ENCODE results near the gene SRPK2. TPM values are rescaled to one million over a fixed set of nuclear protein-coding genes. Genes with fewer than 3 reads are reported as not detected.

The SRPK2 gene
- total RNA-seq, 1 experiment from 2014 or later = 69.7 TPM

DNA sequence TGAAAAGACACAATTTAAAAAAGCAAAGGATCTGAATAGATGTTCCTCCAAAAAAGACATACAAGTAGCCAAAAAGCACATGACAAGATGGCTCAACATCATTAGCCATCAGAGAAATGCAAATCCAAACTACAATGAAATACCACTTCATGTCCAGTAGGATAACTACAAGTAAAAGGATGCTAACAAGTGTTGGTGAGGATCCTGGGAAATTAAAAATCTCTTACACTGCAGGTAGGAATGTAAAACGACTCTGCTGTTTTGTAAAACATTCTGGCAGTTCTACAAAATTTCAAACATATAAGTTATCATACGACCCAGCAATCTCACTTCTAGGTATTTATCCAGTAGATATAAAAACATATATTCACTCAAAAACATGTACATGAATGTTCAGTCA is 161.3 kb downstream of the SRPK2 start:
- DNase-seq = no peak
- Histone ChIP-seq H3K36me3 (no peaks in the 10 kb centered on the region), H3K4me3 (no peak overlapping the region), H3K27me3 (no peaks in the 10 kb centered on the region), H3K27ac (no peak overlapping the region), H3K9me3 (replicated peaks) (no peaks in the 10 kb centered on the region), H3K4me1 (peaks cover 38% of the 10 kb centered on the region)

DNA sequence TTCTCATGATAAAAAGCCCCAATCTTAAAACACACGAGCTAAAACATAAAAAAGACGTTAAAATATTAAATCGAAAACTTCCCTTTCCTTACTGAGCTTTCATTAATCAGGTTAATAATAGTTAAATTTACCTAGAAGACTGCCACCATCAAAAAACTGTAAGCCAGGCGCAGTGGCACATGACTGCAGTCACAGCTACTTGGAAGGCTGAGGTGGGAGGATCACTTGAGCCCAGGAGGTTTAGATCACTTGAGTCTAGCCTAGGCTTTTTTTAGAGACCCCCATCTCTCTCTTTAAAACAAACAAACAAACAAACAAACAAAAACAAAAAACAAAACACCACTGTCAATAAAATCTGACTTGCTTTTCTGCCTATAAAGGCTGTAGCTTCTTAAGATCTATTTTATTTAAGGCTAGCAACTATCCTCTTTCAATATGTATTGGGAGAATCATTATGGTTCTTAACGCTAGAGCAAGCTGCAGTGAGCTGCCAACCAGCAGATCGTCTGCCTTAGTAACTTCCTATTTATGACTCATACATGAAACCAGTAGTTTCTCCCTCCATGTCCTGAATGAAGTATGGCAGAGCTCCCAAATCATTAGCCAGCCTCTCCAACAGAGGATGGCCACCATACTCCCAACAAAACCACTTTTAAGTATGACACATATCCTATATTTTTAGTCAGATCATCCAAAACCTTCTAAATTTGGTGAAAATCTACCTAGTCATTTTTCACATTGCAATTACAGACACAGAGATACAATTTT is 163.7 kb downstream of the SRPK2 start:
- H3K27me3 ChIP-seq = no peaks in the 10 kb centered on the region
- H3K27ac ChIP-seq = no peak overlapping the region
- no peaks in the 10 kb centered on the region for H3K36me3 ChIP-seq
- H3K4me1 ChIP-seq = peaks cover 35% of the 10 kb centered on the region
- no peaks in the 10 kb centered on the region for H3K9me3 ChIP-seq (replicated peaks)
- DNase-seq = peak; percentile 35 to 58
- no peak overlapping the region for H3K4me3 ChIP-seq

DNA sequence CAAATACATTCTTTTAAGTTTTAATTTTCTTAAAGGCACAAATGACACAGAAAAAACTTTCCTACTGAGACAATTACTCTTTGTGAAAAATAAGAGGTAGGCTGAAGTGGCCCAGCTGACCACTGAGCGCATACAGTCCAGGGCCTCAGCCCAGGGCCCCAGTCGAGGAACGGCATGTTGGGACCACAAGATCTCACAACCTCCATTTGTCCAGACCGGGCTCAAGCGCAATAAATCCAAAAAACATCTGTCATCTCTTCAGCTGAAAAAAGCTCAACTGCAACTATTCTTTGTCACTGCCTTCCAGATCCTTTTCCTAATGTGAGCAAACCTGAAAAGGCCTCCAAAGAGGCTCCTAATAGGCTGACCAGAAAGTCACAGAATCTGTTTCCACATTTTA is 165.8 kb downstream of the SRPK2 start:
- H3K4me1 ChIP-seq = peaks cover 31% of the 10 kb centered on the region
- no peaks in the 10 kb centered on the region for H3K9me3 ChIP-seq (replicated peaks)
- H3K4me3 ChIP-seq = peak overlapping the region; percentile 19
- no peaks in the 10 kb centered on the region for H3K36me3 ChIP-seq
- DNase-seq = peak; percentile 64 to 82
- peak overlapping the region; percentile 35 for H3K27ac ChIP-seq
- H3K27me3 ChIP-seq = no peaks in the 10 kb centered on the region

DNA sequence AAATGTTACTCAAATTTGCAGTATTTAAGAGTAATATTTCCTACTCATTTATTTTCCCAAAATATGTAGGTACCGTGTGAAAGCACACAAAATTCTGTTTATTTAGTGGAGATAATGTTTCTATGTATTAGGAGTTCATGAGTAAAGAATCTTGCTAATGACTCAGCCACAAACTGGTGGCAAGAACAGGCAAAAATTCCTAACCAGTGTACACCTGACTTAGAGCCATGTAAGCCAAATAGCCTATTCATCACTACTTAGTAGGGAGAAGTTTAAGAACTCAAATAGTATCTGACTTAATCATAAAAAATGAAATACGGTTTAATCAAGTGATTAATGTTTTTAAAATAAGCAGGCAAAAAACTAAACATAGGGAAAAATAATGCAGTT is 169.0 kb downstream of the SRPK2 start:
- no peak for DNase-seq
- peaks cover 4% of the 10 kb centered on the region; the same call in 1 of the 2 replicates for H3K9me3 ChIP-seq (replicated peaks)
- no peak overlapping the region for H3K4me3 ChIP-seq
- H3K4me1 ChIP-seq = peaks cover 26% of the 10 kb centered on the region
- H3K27ac ChIP-seq = no peak overlapping the region
- H3K27me3 ChIP-seq = no peaks in the 10 kb centered on the region
- H3K36me3 ChIP-seq = no peaks in the 10 kb centered on the region

DNA sequence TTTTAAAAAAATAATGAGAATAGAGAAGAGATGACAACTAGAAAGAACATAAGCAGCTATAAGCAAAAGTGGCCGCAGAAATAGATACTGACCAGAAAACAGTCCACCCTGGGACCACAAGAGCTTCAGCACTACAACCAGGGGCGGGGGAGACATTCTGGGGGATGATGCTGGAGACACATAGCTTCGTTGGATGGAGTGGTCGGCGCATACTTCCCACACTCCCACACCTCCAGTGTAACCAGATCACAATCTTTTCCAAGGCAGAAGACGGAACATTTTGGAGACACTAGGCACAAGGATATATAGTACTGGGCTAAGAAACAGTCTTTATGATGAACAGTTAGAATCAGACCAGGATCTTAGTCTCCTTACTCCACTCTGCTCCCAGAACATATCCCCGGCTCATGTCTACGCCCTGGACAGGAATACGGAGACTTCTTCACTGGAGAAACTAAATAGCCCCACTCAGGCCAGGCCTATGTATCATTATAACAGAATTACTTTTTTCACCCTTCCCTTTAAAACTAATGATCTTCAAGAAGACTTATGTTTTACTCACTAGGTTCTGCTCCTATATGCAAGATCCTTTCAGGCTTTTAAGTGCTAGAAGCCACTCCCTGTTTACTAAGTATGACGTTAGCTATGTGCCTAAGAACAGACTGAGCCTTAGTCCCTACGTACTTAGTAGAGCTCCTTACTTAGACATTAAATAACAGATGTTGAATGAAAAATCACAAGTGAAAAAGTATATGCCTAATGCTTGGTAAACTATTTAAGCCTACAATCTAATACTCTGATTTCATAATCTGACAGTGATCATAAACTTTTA is 169.6 kb downstream of the SRPK2 start:
- H3K9me3 ChIP-seq (replicated peaks) = peaks cover 7% of the 10 kb centered on the region; the same call in 1 of the 2 replicates
- DNase-seq = no peak
- no peaks in the 10 kb centered on the region for H3K36me3 ChIP-seq
- no peak overlapping the region for H3K4me3 ChIP-seq
- peaks cover 24% of the 10 kb centered on the region for H3K4me1 ChIP-seq
- no peaks in the 10 kb centered on the region for H3K27me3 ChIP-seq
- H3K27ac ChIP-seq = no peak overlapping the region

DNA sequence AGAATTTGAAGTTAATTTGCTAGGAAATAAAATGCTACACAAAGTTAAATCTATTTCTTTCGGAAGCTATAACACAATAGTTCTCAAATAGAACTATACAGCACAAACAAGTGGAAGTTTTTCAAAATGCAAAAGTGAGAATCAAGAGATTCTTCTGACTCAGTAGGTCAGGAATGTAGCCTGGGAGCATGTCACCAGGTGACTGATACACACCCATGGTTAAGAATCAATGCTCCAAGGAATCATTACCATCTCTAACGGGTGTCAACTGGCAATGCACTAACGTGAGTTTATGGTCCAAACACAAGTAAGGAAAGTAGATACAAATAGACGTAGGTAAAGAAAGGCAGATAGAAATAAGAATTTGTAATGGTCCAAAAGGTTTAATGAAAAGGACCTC is 170.5 kb downstream of the SRPK2 start:
- peaks cover 16% of the 10 kb centered on the region for H3K4me1 ChIP-seq
- no peak overlapping the region for H3K27ac ChIP-seq
- DNase-seq = no peak
- H3K4me3 ChIP-seq = no peak overlapping the region
- no peaks in the 10 kb centered on the region for H3K36me3 ChIP-seq
- H3K9me3 ChIP-seq (replicated peaks) = peaks cover 7% of the 10 kb centered on the region; the same call in 1 of the 2 replicates
- H3K27me3 ChIP-seq = no peaks in the 10 kb centered on the region

DNA sequence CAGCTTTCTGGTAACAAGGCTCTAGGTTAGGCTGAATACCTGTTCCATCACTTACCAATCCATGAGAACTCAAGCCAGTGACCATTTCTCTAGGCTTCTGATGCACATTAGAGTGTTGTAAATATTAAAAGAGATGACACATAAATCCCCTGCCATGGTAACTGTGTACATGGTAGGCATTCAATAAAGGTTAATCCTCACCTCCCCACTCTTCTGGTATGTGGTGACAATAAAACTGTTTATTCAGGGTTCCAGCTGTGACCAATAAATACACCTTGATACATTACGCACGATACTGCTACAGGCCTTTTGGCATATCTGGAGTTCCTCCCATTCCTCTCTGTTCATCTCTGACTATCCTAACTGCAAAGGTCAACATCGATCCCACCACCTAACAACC is 171.9 kb downstream of the SRPK2 start:
- Histone ChIP-seq H3K9me3 (replicated peaks) (peaks cover 7% of the 10 kb centered on the region), H3K27ac (no peak overlapping the region), H3K4me1 (peaks cover 4% of the 10 kb centered on the region), H3K36me3 (no peaks in the 10 kb centered on the region), H3K4me3 (no peak overlapping the region), H3K27me3 (no peaks in the 10 kb centered on the region)
- no peak for DNase-seq

DNA sequence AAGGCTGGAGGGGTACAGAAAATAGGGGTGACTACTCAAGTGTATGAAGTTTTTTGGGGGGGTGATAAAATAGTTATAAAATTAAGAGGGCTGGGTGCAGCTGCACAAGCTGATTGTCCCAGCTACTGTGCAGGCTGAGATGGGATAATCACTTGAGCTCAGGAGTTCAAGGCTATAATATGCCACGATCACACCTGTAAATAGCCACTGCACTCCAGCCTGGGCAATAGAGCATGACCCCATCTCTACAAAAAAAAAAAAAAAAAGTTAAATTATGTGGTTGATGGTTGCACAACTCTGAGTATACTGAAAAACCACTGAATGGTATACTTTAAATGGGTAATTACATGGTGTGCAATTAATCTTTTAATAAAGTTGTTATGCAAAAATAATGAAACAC is 172.9 kb downstream of the SRPK2 start:
- DNase-seq = no peak
- no peaks in the 10 kb centered on the region for H3K36me3 ChIP-seq
- H3K4me1 ChIP-seq = peaks cover 12% of the 10 kb centered on the region
- H3K9me3 ChIP-seq (replicated peaks) = peaks cover 7% of the 10 kb centered on the region
- H3K27me3 ChIP-seq = no peaks in the 10 kb centered on the region
- no peak overlapping the region for H3K4me3 ChIP-seq
- H3K27ac ChIP-seq = no peak overlapping the region

DNA sequence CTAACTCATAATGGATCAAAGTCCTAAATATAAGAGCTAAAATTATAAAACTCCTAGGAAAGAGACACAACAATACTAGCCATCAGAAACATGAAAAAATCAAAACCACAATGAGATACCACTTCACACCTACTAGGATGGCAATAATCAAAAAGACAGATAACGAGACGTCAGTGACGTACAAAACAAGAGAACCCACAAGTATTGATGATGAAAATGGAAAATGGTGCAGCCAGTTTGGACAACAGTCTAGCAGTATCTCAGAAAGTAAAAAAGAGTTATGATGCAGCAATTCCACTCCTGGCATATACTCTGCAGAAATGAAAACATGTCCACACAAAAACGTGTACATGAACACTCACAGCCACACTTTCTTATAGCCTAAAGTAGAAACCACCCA is 173.5 kb downstream of the SRPK2 start:
- H3K27ac ChIP-seq = no peak overlapping the region
- H3K27me3 ChIP-seq = no peaks in the 10 kb centered on the region
- H3K9me3 ChIP-seq (replicated peaks) = peaks cover 7% of the 10 kb centered on the region
- peaks cover 13% of the 10 kb centered on the region for H3K4me1 ChIP-seq
- H3K36me3 ChIP-seq = no peaks in the 10 kb centered on the region
- H3K4me3 ChIP-seq = no peak overlapping the region
- no peak for DNase-seq

DNA sequence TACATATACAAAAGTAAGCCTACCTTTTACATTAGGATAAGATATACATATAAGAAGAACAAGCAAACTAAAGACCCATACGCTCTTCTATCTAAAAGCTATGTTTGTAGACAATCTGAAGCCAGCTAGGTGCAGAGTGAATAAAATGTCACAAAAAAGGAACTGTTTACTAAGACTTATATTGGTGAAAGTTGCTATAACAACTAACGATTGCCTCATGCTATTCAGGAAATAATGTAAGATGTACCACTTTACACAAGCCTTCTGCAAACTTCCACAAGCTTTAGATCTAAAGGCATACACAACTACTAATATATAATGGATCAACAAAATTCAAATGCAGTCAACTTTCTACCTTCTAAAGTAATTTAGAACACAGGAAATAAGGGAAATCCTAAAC is 175.1 kb downstream of the SRPK2 start:
- no peaks in the 10 kb centered on the region for H3K27me3 ChIP-seq
- peaks cover 7% of the 10 kb centered on the region for H3K9me3 ChIP-seq (replicated peaks)
- H3K27ac ChIP-seq = no peak overlapping the region
- no peak for DNase-seq
- H3K4me3 ChIP-seq = no peak overlapping the region
- peaks cover 21% of the 10 kb centered on the region for H3K4me1 ChIP-seq
- no peaks in the 10 kb centered on the region for H3K36me3 ChIP-seq

DNA sequence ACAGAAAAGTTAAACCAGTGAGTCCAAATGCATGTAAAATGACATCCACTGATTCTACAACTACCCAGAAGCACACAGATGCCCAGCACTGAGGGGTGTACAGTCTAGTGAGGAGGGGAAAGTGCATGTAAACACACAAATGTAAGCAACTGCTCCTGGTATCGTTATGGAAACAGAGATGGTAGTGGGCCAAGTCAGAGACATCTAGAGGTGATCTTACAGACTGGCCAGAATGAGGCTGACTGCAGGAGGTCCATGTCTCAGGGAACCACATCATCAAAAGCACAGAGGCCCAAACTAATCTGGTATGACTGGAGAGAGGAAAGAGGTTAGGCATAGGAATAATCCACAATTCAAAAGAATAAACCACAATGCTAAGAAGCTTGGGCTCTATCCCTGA is 176.5 kb downstream of the SRPK2 start:
- H3K9me3 ChIP-seq (replicated peaks) = peaks cover 7% of the 10 kb centered on the region

DNA sequence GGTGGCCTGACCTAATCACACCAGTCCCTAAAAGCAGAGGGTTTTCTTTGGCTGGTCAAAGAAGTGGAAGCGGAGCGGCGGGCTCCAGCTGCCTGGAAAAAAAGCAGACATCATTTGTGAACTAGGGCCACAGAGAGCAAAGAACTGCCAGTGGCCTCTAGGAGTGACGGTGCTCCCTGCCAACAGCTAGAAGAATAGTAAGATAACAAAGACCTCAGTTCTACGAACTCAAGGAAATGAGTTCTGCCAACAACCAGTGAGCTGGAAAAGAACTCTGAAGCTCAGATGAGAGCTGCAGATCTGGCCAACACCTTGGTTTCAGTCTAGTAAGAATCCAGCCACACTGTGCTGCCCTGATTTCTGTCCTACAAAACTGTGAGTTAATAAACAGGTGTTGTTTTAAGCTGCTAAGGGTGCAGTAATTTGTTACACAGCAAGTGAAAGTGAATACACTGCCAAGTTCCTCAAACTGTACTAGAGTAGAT is 178.0 kb downstream of the SRPK2 start:
- H3K27ac ChIP-seq = peak overlapping the region; percentile 91

More for the DNA sequence above, 176.5 kb downstream of the SRPK2 start:
- H3K4me1 ChIP-seq = peaks cover 17% of the 10 kb centered on the region
- no peak for DNase-seq
- H3K27ac ChIP-seq = no peak overlapping the region
- H3K27me3 ChIP-seq = no peaks in the 10 kb centered on the region
- H3K36me3 ChIP-seq = no peaks in the 10 kb centered on the region
- no peak overlapping the region for H3K4me3 ChIP-seq

DNA sequence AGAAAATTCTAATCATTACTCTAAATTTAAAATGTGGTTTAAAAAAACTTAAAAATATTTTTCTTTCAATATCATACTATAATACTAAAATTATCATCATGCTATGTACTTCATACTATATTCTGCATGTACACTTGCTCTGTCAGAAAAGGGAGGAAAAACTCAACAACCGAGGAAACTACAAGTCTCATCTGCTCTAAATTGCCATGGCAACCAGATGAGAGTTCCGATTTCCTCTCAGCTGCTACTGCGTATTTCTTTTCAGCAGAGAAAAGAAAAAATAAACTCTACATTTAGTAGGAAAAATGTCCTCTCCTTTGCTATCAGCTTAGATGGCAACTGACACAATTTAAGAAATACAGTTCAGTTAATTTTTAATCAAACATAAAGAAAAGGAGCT is 178.9 kb downstream of the SRPK2 start:
- Histone ChIP-seq H3K9me3 (replicated peaks) (peaks cover 4% of the 10 kb centered on the region; the same call in 1 of the 2 replicates), H3K27me3 (no peaks in the 10 kb centered on the region), H3K4me3 (peak overlapping the region; percentile 34), H3K36me3 (no peaks in the 10 kb centered on the region), H3K4me1 (peaks cover 17% of the 10 kb centered on the region), H3K27ac (peak overlapping the region; percentile 91)
- DNase-seq = peak; percentile 60 to 80

More for the DNA sequence above, 178.0 kb downstream of the SRPK2 start:
- H3K27me3 ChIP-seq = no peaks in the 10 kb centered on the region
- H3K4me1 ChIP-seq = peaks cover 17% of the 10 kb centered on the region
- H3K36me3 ChIP-seq = no peaks in the 10 kb centered on the region
- peak overlapping the region; percentile 34 for H3K4me3 ChIP-seq
- H3K9me3 ChIP-seq (replicated peaks) = peaks cover 7% of the 10 kb centered on the region
- peak; percentile 93 to 97 for DNase-seq

DNA sequence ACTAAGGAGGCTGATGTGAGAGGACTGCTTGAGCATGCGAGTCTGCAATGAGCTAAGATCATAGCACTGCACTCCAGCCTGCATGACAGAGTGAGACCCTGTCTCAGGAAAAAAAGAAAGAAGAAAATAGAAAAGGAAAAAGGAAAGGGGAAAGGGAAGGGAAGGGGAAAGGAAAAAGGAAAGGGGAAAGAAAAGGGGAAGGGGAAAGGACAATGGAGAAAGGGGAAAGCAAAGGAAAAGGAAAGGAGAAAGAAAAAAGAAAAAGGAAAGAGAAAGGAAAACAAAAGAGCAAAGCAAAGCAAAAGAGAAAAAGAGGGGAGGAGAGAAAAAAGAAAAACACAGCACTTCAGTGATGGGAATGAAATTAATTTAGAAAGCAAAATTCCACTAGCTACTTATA is 179.3 kb downstream of the SRPK2 start:
- H3K4me1 ChIP-seq = peaks cover 17% of the 10 kb centered on the region
- peak overlapping the region; percentile 91 for H3K27ac ChIP-seq
- H3K27me3 ChIP-seq = no peaks in the 10 kb centered on the region
- no peaks in the 10 kb centered on the region for H3K36me3 ChIP-seq
- peak in 1 of 2 experiments; percentile 35 for DNase-seq
- no peak overlapping the region for H3K4me3 ChIP-seq
- no peaks in the 10 kb centered on the region; the same call in 1 of the 2 replicates for H3K9me3 ChIP-seq (replicated peaks)

DNA sequence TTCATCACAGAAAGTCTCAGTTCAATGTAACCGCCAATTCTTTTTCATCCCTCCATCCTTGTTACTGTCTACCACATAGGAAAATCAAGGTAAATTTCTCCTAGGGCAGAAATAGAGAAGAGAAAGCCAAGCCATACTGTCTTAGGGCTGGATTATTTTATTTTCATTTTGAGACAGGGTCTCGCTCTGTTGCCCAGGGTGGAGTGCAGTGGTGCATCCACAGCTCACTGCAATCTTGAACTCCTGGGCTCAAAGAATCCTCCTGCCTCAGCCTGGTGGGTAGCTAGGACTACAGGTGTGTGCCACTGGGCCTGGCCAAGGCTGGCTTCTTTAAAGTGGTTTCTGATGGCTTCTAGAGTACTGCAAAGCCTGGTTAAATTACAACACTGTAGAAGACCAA is 181.7 kb downstream of the SRPK2 start:
- Histone ChIP-seq H3K27me3 (no peaks in the 10 kb centered on the region), H3K4me1 (peaks cover 25% of the 10 kb centered on the region)

More for the DNA sequence above, 181.7 kb downstream of the SRPK2 start:
- no peak overlapping the region for H3K4me3 ChIP-seq
- no peaks in the 10 kb centered on the region for H3K36me3 ChIP-seq
- H3K27ac ChIP-seq = no peak overlapping the region
- no peaks in the 10 kb centered on the region; the same call in 1 of the 2 replicates for H3K9me3 ChIP-seq (replicated peaks)
- DNase-seq = no peak
